Loucy (cell line): ENCODE data around the gene ST8SIA5.

Experiments
- H2AFZ ChIP-seq: fragments of 200-600 bp; sonication (generic); 2 replicates; pipeline ENCODE4 v1.6.0; 2016; ENCODE audit warnings: antibody characterized with exemption, mild to moderate bottlenecking, low read length, moderate library complexity
- H3F3A ChIP-seq: fragments of 200-600 bp; 2 replicates; pipeline ENCODE4 v1.6.0; 2016; ENCODE audit warnings: antibody characterized with exemption, low read depth, mild to moderate bottlenecking
- H3K27me3 ChIP-seq: fragments of 200-600 bp; sonication (generic); 2 replicates; pipeline ENCODE4 v1.6.1; 2014; ENCODE audit warnings: low read length, mild to moderate bottlenecking; ENCODE audit not compliant: insufficient read depth, poor library complexity, severe bottlenecking
- H3K36me3 ChIP-seq: fragments of 200-600 bp; sonication (generic); 2 replicates; pipeline ENCODE4 v1.6.1; 2016; ENCODE audit warnings: low read length; ENCODE audit not compliant: insufficient read depth
- H3K4me1 ChIP-seq: fragments of 200-600 bp; sonication (generic); 2 replicates; pipeline ENCODE4 v1.5.1; 2014; ENCODE audit warnings: low read length, mild to moderate bottlenecking; ENCODE audit not compliant: insufficient read depth, poor library complexity, severe bottlenecking
- H3K4me2 ChIP-seq: fragments of 200-600 bp; sonication (generic); 2 replicates; pipeline ENCODE4 v1.6.0; 2014; ENCODE audit warnings: antibody characterized with exemption, low read length, low read depth, mild to moderate bottlenecking; ENCODE audit not compliant: poor library complexity, severe bottlenecking
- H3K4me3 ChIP-seq: fragments of 200-600 bp; sonication (generic); 2 replicates; pipeline ENCODE4 v1.5.1; 2014; ENCODE audit warnings: low read length, mild to moderate bottlenecking, mixed read lengths; ENCODE audit not compliant: poor library complexity, severe bottlenecking
- H3K79me2 ChIP-seq: fragments of 200-600 bp; sonication (generic); 2 replicates; pipeline ENCODE4 v1.6.1; 2014; ENCODE audit warnings: low read length; ENCODE audit not compliant: insufficient read depth
- H3K9ac ChIP-seq: fragments of 200-600 bp; sonication (generic); 2 replicates; pipeline ENCODE4 v1.6.0; 2014; ENCODE audit warnings: mild to moderate bottlenecking, low read depth, low read length, moderate library complexity; ENCODE audit not compliant: poor library complexity, severe bottlenecking
- H3K9me2 ChIP-seq: fragments of 200-600 bp; sonication (generic); replicated peaks from 2 replicates; pipeline ENCODE4 v1.6.1; 2016; ENCODE audit warnings: low read depth, low read length, mixed read lengths
- H3K9me3 ChIP-seq: fragments of 200-600 bp; sonication (generic); 2 replicates; pipeline ENCODE4 v1.6.1; 2014; ENCODE audit warnings: mild to moderate bottlenecking, antibody characterized with exemption, low read length, low read depth; ENCODE audit not compliant: insufficient read depth
- H4K20me1 ChIP-seq: fragments of 200-600 bp; sonication (generic); 2 replicates; pipeline ENCODE4 v1.6.0; 2014; ENCODE audit warnings: antibody characterized with exemption, low read length, mild to moderate bottlenecking; ENCODE audit not compliant: insufficient read depth, poor library complexity, severe bottlenecking
- CTCF ChIP-seq: fragments of 200-600 bp; sonication (generic); conservative IDR thresholded peaks from 2 replicates; pipeline ENCODE4 v1.5.1; 2014; ENCODE audit warnings: mild to moderate bottlenecking, antibody characterized with exemption, low read length
- EZH2phosphoT487 ChIP-seq: fragments of 200-600 bp; IDR thresholded peaks from 2 replicates; pipeline ENCODE4 v1.6.1; 2018; ENCODE audit warnings: antibody characterized with exemption, mild to moderate bottlenecking, moderate library complexity, borderline replicate concordance

The ST8SIA5 gene

GRCh38 chr18:46622451-46622850 is 134.4 kb downstream of the ST8SIA5 start:
- Histone ChIP-seq H3K9me3 (no peaks in the 10 kb centered on the region), H3K27me3 (no peaks in the 10 kb centered on the region), H2AFZ (no peak overlapping the region), H4K20me1 (no peaks in the 10 kb centered on the region), H3K36me3 (no peaks in the 10 kb centered on the region), H3K4me2 (no peak overlapping the region), H3K4me1 (no peaks in the 10 kb centered on the region), H3F3A (no peaks in the 10 kb centered on the region), H3K9me2 (no peaks in the 10 kb centered on the region), H3K4me3 (no peak overlapping the region), H3K79me2 (no peaks in the 10 kb centered on the region), H3K9ac (no peak overlapping the region)
- TF ChIP-seq CTCF (no peak), EZH2phosphoT487 (no peak)

GRCh38 chr18:46621871-46622270 is 135.0 kb downstream of the ST8SIA5 start:
- no peaks in the 10 kb centered on the region for H3K27me3 ChIP-seq
- no peak overlapping the region for H3K4me2 ChIP-seq
- H3F3A ChIP-seq: no peaks in the 10 kb centered on the region
- no peak overlapping the region for H3K9ac ChIP-seq
- H3K9me2 ChIP-seq: no peaks in the 10 kb centered on the region
- H4K20me1 ChIP-seq: no peaks in the 10 kb centered on the region
- H3K79me2 ChIP-seq: no peaks in the 10 kb centered on the region
- H2AFZ ChIP-seq: no peak overlapping the region
- H3K4me3 ChIP-seq: no peak overlapping the region
- H3K4me1 ChIP-seq: no peaks in the 10 kb centered on the region
- TF ChIP-seq EZH2phosphoT487 (no peak), CTCF (no peak)
- no peaks in the 10 kb centered on the region for H3K9me3 ChIP-seq
- no peaks in the 10 kb centered on the region for H3K36me3 ChIP-seq

- H3K4me3 ChIP-seq: no peak overlapping the region
- TF ChIP-seq CTCF (no peak), EZH2phosphoT487 (no peak)
- H3K9me2 ChIP-seq: no peaks in the 10 kb centered on the region
- no peak overlapping the region for H3K4me2 ChIP-seq
- no peaks in the 10 kb centered on the region for H3K4me1 ChIP-seq
- no peaks in the 10 kb centered on the region for H3K9me3 ChIP-seq
- H3F3A ChIP-seq: no peaks in the 10 kb centered on the region
- H3K27me3 ChIP-seq: no peaks in the 10 kb centered on the region
- no peaks in the 10 kb centered on the region for H4K20me1 ChIP-seq
- no peaks in the 10 kb centered on the region for H3K36me3 ChIP-seq
- H3K79me2 ChIP-seq: no peaks in the 10 kb centered on the region
- H2AFZ ChIP-seq: no peak overlapping the region
- no peak overlapping the region for H3K9ac ChIP-seq
Observed at GRCh38 chr18:46621111-46621766, 135.6 kb downstream of the ST8SIA5 start.
